OCI-LY7 (cell line): ENCODE measurements around the gene WDR38.

ENCODE experiments used
- EZH2phosphoT487 ChIP-seq: fragments of 200-600 bp; sonication (generic); IDR thresholded peaks from 2 replicates; pipeline ENCODE4 v1.6.1; 2018; ENCODE audit warnings: low read depth, borderline replicate concordance, mild to moderate bottlenecking, mixed run types, antibody characterized with exemption, low read length, moderate library complexity, mixed read lengths
- TF ChIP-seq, protein P1 (sequence below): fragments of 200-600 bp; sonication (generic); conservative IDR thresholded peaks from 2 replicates; pipeline ENCODE4 v1.5.1; 2014; ENCODE audit warnings: mild to moderate bottlenecking, antibody characterized with exemption, low read length, moderate library complexity, mixed read lengths

DNA sequence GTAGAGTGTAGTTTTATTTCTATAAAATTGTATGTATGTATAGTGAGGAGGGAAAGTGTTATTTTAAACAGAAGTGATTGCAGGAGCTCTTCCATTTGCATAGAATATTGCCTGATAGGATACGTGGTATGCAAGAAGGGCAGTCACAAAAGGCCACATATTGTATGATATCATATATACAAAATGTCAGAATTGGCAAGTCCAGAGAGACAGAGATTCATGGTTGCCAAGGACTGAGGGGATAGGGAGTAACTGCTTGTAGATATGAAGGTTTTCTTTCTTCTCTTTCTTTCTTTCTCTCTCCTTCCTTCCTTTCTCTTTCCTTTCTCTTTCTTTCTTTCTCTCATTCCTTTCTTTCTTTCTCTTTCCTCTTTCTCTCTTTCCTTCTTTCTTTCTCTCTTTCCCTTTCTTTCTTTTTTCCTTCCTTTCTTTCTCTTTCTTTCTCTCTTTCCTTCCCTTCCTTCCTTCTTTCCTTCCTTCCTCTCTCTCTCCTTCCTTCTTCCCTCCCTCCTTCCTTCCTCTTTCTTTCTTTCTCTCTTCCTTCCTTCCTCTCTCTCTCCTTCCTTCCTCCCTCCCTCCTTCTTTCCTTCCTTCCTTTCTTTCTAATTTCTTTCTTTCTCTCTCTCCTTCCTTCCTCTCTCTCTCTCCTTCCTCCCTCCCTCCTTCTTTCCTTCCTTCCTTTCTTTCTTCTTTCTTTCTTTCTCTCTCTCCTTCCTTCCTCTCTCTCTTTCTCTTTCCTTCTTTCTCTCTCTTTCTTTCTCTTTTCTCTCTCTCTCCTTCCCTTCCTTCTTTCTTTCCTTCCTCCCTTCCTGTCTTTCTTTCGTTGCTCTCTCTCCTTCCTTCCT lies 24.5 kb upstream of the WDR38 start:
- TF ChIP-seq, protein P1, sequence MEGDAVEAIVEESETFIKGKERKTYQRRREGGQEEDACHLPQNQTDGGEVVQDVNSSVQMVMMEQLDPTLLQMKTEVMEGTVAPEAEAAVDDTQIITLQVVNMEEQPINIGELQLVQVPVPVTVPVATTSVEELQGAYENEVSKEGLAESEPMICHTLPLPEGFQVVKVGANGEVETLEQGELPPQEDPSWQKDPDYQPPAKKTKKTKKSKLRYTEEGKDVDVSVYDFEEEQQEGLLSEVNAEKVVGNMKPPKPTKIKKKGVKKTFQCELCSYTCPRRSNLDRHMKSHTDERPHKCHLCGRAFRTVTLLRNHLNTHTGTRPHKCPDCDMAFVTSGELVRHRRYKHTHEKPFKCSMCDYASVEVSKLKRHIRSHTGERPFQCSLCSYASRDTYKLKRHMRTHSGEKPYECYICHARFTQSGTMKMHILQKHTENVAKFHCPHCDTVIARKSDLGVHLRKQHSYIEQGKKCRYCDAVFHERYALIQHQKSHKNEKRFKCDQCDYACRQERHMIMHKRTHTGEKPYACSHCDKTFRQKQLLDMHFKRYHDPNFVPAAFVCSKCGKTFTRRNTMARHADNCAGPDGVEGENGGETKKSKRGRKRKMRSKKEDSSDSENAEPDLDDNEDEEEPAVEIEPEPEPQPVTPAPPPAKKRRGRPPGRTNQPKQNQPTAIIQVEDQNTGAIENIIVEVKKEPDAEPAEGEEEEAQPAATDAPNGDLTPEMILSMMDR: no peak
- TF ChIP-seq EZH2phosphoT487: no peak
